OCI-LY3 (cell line): ENCODE data around the gene UBE2L6.

Experiments
- EZH2phosphoT487 ChIP-seq: fragments of 200-600 bp; shearing (Covaris generic); IDR thresholded peaks from 2 replicates; pipeline ENCODE4 v1.6.1; 2018; ENCODE audit warnings: antibody characterized with exemption, mixed run types, low read depth
- TF ChIP-seq, protein P1 (sequence below): fragments of 200-600, 300-600 bp; sonication (generic); IDR thresholded peaks from 2 replicates; pipeline ENCODE4 v1.5.1; 2014; ENCODE audit warnings: antibody characterized with exemption, low read length, low read depth

DNA sequence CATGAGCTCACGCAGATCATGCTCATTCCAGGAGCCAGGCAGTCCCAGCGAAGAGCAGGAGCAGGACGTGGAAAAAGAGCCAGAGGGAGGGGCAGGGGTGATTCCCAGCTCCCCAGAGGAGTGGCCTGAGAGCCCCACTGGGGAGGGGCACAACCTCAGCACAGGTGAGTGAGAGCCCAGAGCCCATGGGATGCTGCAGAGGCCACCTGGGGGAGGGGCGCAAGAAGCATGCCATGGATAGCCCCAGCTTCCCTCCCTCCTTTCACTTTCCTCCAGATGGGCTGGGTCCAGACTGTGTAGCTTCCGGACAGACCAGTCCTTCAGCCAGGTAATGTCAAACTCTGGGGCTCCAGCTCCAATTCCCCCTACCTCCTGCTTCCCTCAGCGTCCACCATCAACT is 23.9 kb downstream of the UBE2L6 start:
- TF ChIP-seq, protein P1, sequence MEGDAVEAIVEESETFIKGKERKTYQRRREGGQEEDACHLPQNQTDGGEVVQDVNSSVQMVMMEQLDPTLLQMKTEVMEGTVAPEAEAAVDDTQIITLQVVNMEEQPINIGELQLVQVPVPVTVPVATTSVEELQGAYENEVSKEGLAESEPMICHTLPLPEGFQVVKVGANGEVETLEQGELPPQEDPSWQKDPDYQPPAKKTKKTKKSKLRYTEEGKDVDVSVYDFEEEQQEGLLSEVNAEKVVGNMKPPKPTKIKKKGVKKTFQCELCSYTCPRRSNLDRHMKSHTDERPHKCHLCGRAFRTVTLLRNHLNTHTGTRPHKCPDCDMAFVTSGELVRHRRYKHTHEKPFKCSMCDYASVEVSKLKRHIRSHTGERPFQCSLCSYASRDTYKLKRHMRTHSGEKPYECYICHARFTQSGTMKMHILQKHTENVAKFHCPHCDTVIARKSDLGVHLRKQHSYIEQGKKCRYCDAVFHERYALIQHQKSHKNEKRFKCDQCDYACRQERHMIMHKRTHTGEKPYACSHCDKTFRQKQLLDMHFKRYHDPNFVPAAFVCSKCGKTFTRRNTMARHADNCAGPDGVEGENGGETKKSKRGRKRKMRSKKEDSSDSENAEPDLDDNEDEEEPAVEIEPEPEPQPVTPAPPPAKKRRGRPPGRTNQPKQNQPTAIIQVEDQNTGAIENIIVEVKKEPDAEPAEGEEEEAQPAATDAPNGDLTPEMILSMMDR = no peak
- no peak for TF ChIP-seq EZH2phosphoT487
